WTC11 (cell line): Measurements from ENCODE around the gene RPL10A. TPM values are rescaled to one million over a fixed set of nuclear protein-coding genes. Genes with fewer than 3 reads are reported as not detected.

Experiments
- ATAC-seq: fragments of 200-7000 bp; cut with Tn5 transposase; 2 replicates; pipeline ENCODE4 v1.10.0; 2021; ENCODE audit warnings: mild to moderate bottlenecking, moderate library complexity
- CTCF ChIA-PET: fragments of 300-600 bp; sonication (Branson Sonifier 250); formaldehyde crosslinking; loops from one replicate; lab custom pipeline; 2021; ENCODE audit warnings: antibody characterized with exemption; lab: Charles Lee
- POLR2A ChIA-PET: fragments of 350-600 bp; sonication (Branson Sonifier 250); formaldehyde crosslinking; loops from one replicate; lab custom pipeline; 2021; ENCODE audit warnings: antibody characterized with exemption; lab: Charles Lee
- DNase-seq: peaks from one replicate; pipeline ENCODE4 v3.0.0; 2021; ENCODE audit warnings: low spot score
- H3K27ac Mint-ChIP-seq: 2 replicates; pipeline ENCODE4 v1.8.0; 2021; ENCODE audit warnings: mixed read lengths
- H3K27me3 Mint-ChIP-seq: 2 replicates; pipeline ENCODE4 v1.8.0; 2021; ENCODE audit warnings: low read depth, mild to moderate bottlenecking, moderate library complexity, mixed read lengths
- H3K36me3 Mint-ChIP-seq: 2 replicates; pipeline ENCODE4 v1.8.0; 2021; ENCODE audit warnings: mixed read lengths
- H3K4me1 Mint-ChIP-seq: 2 replicates; pipeline ENCODE4 v1.8.0; 2022; ENCODE audit warnings: mixed read lengths
- H3K4me3 Mint-ChIP-seq: 2 replicates; pipeline ENCODE4 v1.8.0; 2021; ENCODE audit warnings: mild to moderate bottlenecking, moderate library complexity, mixed read lengths
- H3K9me3 Mint-ChIP-seq: 2 replicates; pipeline ENCODE4 v1.8.0; 2021; ENCODE audit warnings: mixed read lengths
- AR ChIP-seq: fragments of 250-450 bp; sonication (Bioruptor Pico); IDR thresholded peaks from 2 replicates; pipeline ENCODE4 v1.9.0; 2021; ENCODE audit warnings: mild to moderate bottlenecking
- ATF1 ChIP-seq: sonication (generic); formaldehyde crosslinking; IDR thresholded peaks from 2 replicates; pipeline ENCODE4 v1.8.1; 2023; ENCODE audit warnings: mild to moderate bottlenecking, moderate library complexity, missing genetic modification reagents
- ATF3 ChIP-seq: sonication (generic); formaldehyde crosslinking; conservative IDR thresholded peaks from 2 replicates; pipeline ENCODE4 v1.8.1; 2022; ENCODE audit warnings: mild to moderate bottlenecking, missing genetic modification reagents
- CBFB ChIP-seq: sonication (generic); formaldehyde crosslinking; IDR thresholded peaks from 2 replicates; pipeline ENCODE4 v1.8.1; 2022; ENCODE audit warnings: mild to moderate bottlenecking, low read depth, missing genetic modification reagents
- CREM ChIP-seq: sonication (generic); formaldehyde crosslinking; IDR thresholded peaks from 2 replicates; pipeline ENCODE4 v1.8.1; 2022; ENCODE audit warnings: mild to moderate bottlenecking, missing genetic modification reagents, moderate library complexity
- CTCF ChIP-seq: fragments of 200-600 bp; IDR thresholded peaks from 2 replicates; pipeline ENCODE4 v1.8.0; 2022; ENCODE audit warnings: antibody characterized with exemption
- E2F5 ChIP-seq: sonication (generic); formaldehyde crosslinking; IDR thresholded peaks from 2 replicates; pipeline ENCODE4 v1.8.1; 2022; ENCODE audit warnings: mild to moderate bottlenecking, moderate library complexity, missing genetic modification reagents
- GTF2I ChIP-seq: fragments of 250-450 bp; sonication (Bioruptor Pico); conservative IDR thresholded peaks from 2 replicates; pipeline ENCODE4 v1.4.0; 2021; ENCODE audit warnings: mild to moderate bottlenecking
- MXD4 ChIP-seq: fragments of 250-450 bp; sonication (Bioruptor Pico); IDR thresholded peaks from 2 replicates; pipeline ENCODE4 v1.8.0; 2021; ENCODE audit warnings: mild to moderate bottlenecking, moderate library complexity, borderline replicate concordance
- MYBL2 ChIP-seq: sonication (generic); formaldehyde crosslinking; IDR thresholded peaks from 2 replicates; pipeline ENCODE4 v1.8.1; 2023; ENCODE audit warnings: mild to moderate bottlenecking, moderate library complexity, missing genetic modification reagents
- NFE2L1 ChIP-seq: sonication (generic); formaldehyde crosslinking; IDR thresholded peaks from 2 replicates; pipeline ENCODE4 v1.8.1; 2023; ENCODE audit warnings: missing genetic modification reagents
- NR1H2 ChIP-seq: sonication (generic); formaldehyde crosslinking; IDR thresholded peaks from 2 replicates; pipeline ENCODE4 v1.9.0; 2021; ENCODE audit warnings: mild to moderate bottlenecking, moderate library complexity, missing genetic modification reagents
- SOX15 ChIP-seq: fragments of 250-450 bp; sonication (Bioruptor Pico); IDR thresholded peaks from 2 replicates; pipeline ENCODE4 v1.9.0; 2021; ENCODE audit warnings: mild to moderate bottlenecking
- TEAD4 ChIP-seq: sonication (generic); formaldehyde crosslinking; IDR thresholded peaks from 2 replicates; pipeline ENCODE4 v1.8.0; 2022; ENCODE audit warnings: mild to moderate bottlenecking, missing genetic modification reagents
- USF1 ChIP-seq: sonication (generic); formaldehyde crosslinking; IDR thresholded peaks from 2 replicates; pipeline ENCODE4 v1.8.0; 2022; ENCODE audit warnings: mild to moderate bottlenecking, missing genetic modification reagents
- USF2 ChIP-seq: sonication (generic); formaldehyde crosslinking; IDR thresholded peaks from 2 replicates; pipeline ENCODE4 v1.8.1; 2023; ENCODE audit warnings: mild to moderate bottlenecking, missing genetic modification reagents, moderate library complexity
- ZNF138 ChIP-seq: sonication (generic); formaldehyde crosslinking; conservative IDR thresholded peaks from 2 replicates; pipeline ENCODE4 v1.8.1; 2022; ENCODE audit warnings: mild to moderate bottlenecking, moderate library complexity, missing genetic modification reagents
- ZNF232 ChIP-seq: sonication (generic); formaldehyde crosslinking; IDR thresholded peaks from 2 replicates; pipeline ENCODE4 v1.8.0; 2022; ENCODE audit warnings: mild to moderate bottlenecking, missing genetic modification reagents
- ZNF263 ChIP-seq: sonication (generic); formaldehyde crosslinking; IDR thresholded peaks from 2 replicates; pipeline ENCODE4 v1.8.1; 2022; ENCODE audit warnings: low read depth, mild to moderate bottlenecking, moderate library complexity, missing genetic modification reagents
- ZNF416 ChIP-seq: fragments of 250-450 bp; sonication (Bioruptor Pico); IDR thresholded peaks from 2 replicates; pipeline ENCODE4 v1.9.0; 2021; ENCODE audit warnings: mild to moderate bottlenecking, inconsistent platforms
- ZNF425 ChIP-seq: fragments of 250-450 bp; sonication (Bioruptor Pico); conservative IDR thresholded peaks from 2 replicates; pipeline ENCODE4 v1.9.0; 2021; ENCODE audit warnings: mild to moderate bottlenecking
- ZNF532 ChIP-seq: fragments of 250-450 bp; sonication (Bioruptor Pico); IDR thresholded peaks from 2 replicates; pipeline ENCODE4 v1.9.0; 2021; ENCODE audit warnings: mild to moderate bottlenecking, borderline replicate concordance
- ZNF671 ChIP-seq: fragments of 250-450 bp; sonication (Bioruptor Pico); IDR thresholded peaks from 2 replicates; pipeline ENCODE4 v1.8.0; 2021; ENCODE audit warnings: mild to moderate bottlenecking
- total RNA-seq: library from RNA; stranded (reverse); gene quantifications from 3 replicates; pipeline ENCODE4 v1.2.3, GENCODE V29; 2021

The RPL10A gene
- total RNA-seq, 1 experiment from 2014 or later: 1,829 TPM

GRCh38 chr6:35469751-35470662, 1.8 kb downstream of the RPL10A start:
- no peak for ATAC-seq
- Mint-ChIP-seq H3K9me3 (no peaks in the 10 kb centered on the region), H3K27ac (peak overlapping the region; percentile 97), H3K4me1 (peaks cover 47% of the 10 kb centered on the region), H3K36me3 (peaks cover 58% of the 10 kb centered on the region), H3K27me3 (peaks cover 13% of the 10 kb centered on the region), H3K4me3 (peak overlapping the region; percentile 95)
- DNase-seq: no peak
- POLR2A ChIA-PET: interaction anchor here (0.6 to 7.9 kb wide), 4 partner anchors 16 to 128 kb away, joined by 3 to 54 read pairs (median 36); partner anchors contain the start of gene TEAD3
- CTCF ChIA-PET: interaction anchor here (1.8 kb wide), 1 partner anchor 83 kb away, joined by 5 read pairs; no protein-coding TSS in a partner anchor
- TF ChIP-seq CBFB (CRISPR knock-in tag): no peak
- no peak for TF ChIP-seq ZNF263 (CRISPR knock-in tag)
- TF ChIP-seq ATF1 (CRISPR knock-in tag): no peak
- TF ChIP-seq TEAD4 (CRISPR knock-in tag): no peak
- no peak for TF ChIP-seq GTF2I
- TF ChIP-seq ZNF232 (CRISPR knock-in tag): no peak
- TF ChIP-seq CREM (CRISPR knock-in tag): no peak
- TF ChIP-seq NFE2L1 (CRISPR knock-in tag): no peak
- TF ChIP-seq USF1 (CRISPR knock-in tag): 0 out of 2 replicates have a peak, but pooled peaks have one; percentile 34
- no peak for TF ChIP-seq CTCF
- TF ChIP-seq MYBL2 (CRISPR knock-in tag): no peak
- no peak for TF ChIP-seq ATF3 (CRISPR knock-in tag)
- TF ChIP-seq AR (CRISPR knock-in tag): no peak
- TF ChIP-seq ZNF416 (CRISPR knock-in tag): 0 out of 2 replicates have a peak, but pooled peaks have one; percentile 29
- TF ChIP-seq ZNF138: no peak
- TF ChIP-seq ZNF425 (CRISPR knock-in tag): 0 out of 2 replicates have a peak, but pooled peaks have one; percentile 8
- TF ChIP-seq NR1H2: no peak
- no peak for TF ChIP-seq E2F5 (CRISPR knock-in tag)
- no peak for TF ChIP-seq MXD4 (CRISPR knock-in tag)
- peak; percentile 65 for TF ChIP-seq USF2 (CRISPR knock-in tag)
- TF ChIP-seq ZNF671 (CRISPR knock-in tag): no peak
- no peak for TF ChIP-seq ZNF532 (CRISPR knock-in tag)
- no peak for TF ChIP-seq SOX15 (CRISPR knock-in tag)
